GM06990 (cell line): ENCODE measurements around the gene KCNC2.

Experiments used
- DNase-seq: peaks from one replicate; pipeline ENCODE4 v3.0.0-alpha.2; 2011; ENCODE audit not compliant: insufficient read length; ENCODE audit errors: extremely low read depth
- H3K27me3 ChIP-seq: replicated peaks from 2 replicates; pipeline ENCODE4 v1.6.0; 2011; ENCODE audit warnings: low read length; ENCODE audit not compliant: control insufficient read depth, insufficient read depth
- H3K36me3 ChIP-seq: 2 replicates; pipeline ENCODE4 v1.5.1; 2011; ENCODE audit warnings: low read length; ENCODE audit not compliant: control insufficient read depth, insufficient read depth
- H3K4me3 ChIP-seq: replicated peaks from 2 replicates; pipeline ENCODE4 v1.5.1; 2011; ENCODE audit warnings: low read depth, mild to moderate bottlenecking, control low read depth, low read length
- CTCF ChIP-seq: IDR thresholded peaks from 2 replicates; pipeline ENCODE4 v1.5.1; 2011; ENCODE audit warnings: low read length, control low read depth, mild to moderate bottlenecking, inconsistent platforms; ENCODE audit not compliant: insufficient read depth, poor library complexity, severe bottlenecking

KCNC2 gene

GRCh38 chr12:75116646-75117198, 92.9 kb downstream of the KCNC2 start:
- DNase-seq: no peak

GRCh38 chr12:75115748-75116147, 93.9 kb downstream of the KCNC2 start:
- no peak for TF ChIP-seq CTCF
- H3K36me3 ChIP-seq: no peaks in the 10 kb centered on the region
- no peaks in the 10 kb centered on the region for H3K27me3 ChIP-seq
- no peak for DNase-seq
- H3K4me3 ChIP-seq: no peak overlapping the region

More at GRCh38 chr12:75116646-75117198, 92.9 kb downstream of the KCNC2 start:
- Histone ChIP-seq H3K36me3 (no peaks in the 10 kb centered on the region), H3K4me3 (no peak overlapping the region), H3K27me3 (no peaks in the 10 kb centered on the region)
- TF ChIP-seq CTCF: no peak

GRCh38 chr12:75103822-75104221, 105.8 kb downstream of the KCNC2 start:
- Histone ChIP-seq H3K36me3 (no peaks in the 10 kb centered on the region), H3K27me3 (no peaks in the 10 kb centered on the region), H3K4me3 (no peak overlapping the region)
- DNase-seq: no peak
- no peak for TF ChIP-seq CTCF

GRCh38 chr12:75101781-75102180, 107.9 kb downstream of the KCNC2 start:
- Histone ChIP-seq H3K27me3 (no peaks in the 10 kb centered on the region), H3K4me3 (no peak overlapping the region), H3K36me3 (no peaks in the 10 kb centered on the region)
- no peak for TF ChIP-seq CTCF
- DNase-seq: no peak

- no peak overlapping the region for H3K4me3 ChIP-seq
- no peaks in the 10 kb centered on the region for H3K36me3 ChIP-seq
- no peaks in the 10 kb centered on the region for H3K27me3 ChIP-seq
- DNase-seq: no peak
- TF ChIP-seq CTCF: no peak
Observed at GRCh38 chr12:75099210-75099609, 110.4 kb downstream of the KCNC2 start.

- H3K27me3 ChIP-seq: no peaks in the 10 kb centered on the region
- H3K4me3 ChIP-seq: no peak overlapping the region
- TF ChIP-seq CTCF: no peak
- no peaks in the 10 kb centered on the region for H3K36me3 ChIP-seq
- DNase-seq: no peak
Observed at GRCh38 chr12:75097003-75097402, 112.6 kb downstream of the KCNC2 start.
